ENCODE measurements around the gene CLDN16. TPM values are rescaled to one million over a fixed set of nuclear protein-coding genes. Genes with fewer than 3 reads are reported as not detected.

CLDN16 gene
- polyA plus RNA-seq, 3 donors, result not detected

DNA sequence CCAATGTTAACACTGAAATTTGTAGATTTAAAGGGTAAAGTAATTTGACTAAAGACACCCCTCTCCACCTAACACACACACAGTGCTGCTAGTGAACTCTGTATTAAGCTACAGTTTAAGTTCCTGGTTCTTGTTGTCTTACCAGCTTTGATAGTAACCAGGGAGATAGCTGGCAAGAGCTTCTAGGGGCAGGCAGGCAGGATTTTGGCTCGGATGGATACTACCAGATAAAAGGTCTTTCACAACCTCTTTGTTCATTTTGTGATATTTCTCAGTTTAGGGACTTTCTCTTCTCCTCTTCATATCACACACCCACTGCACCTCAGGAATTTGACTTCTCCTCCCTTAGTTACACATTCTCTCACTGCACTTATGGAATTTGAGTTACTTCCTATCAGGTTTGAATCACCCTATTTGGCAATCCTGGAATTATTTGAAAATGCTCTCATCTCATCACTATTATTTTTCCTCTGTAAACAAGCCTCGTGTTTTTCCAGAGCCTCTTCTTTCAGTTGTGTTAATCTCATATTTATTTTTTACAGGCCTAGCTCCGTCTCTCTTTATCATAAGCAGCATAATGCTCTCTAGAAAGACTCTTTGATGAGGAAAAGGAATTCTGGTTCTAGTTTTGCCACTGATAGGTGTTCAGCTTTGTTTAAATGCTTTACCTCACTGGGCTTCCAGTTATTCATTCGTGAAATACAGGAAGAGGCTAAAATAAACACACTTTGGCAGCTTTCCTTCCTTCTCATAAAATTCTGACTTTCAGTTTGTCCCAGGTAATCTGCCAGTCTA lies 42.7 kb upstream of the CLDN16 start:
- no peaks in the 10 kb centered on the region for H4K20me1 ChIP-seq (ENCODE audit: insufficient read depth, low read length)
- no peak for DNase-seq
- no peak overlapping the region for H3K4me3 ChIP-seq (replicated peaks in 1 of 3; ENCODE audit: low read depth in 2 of 3, low read length in 3 of 3)
- Mint-ChIP-seq H3K27me3 (ENCODE audit: low read depth in 3 of 3) (peaks cover 0 to 4% (median 0%) of the 10 kb centered on the region in 3 donors), H3K4me3 (no peak overlapping the region), H3K4me1 (no peaks in the 10 kb centered on the region), H3K9me3 (peaks cover 0 to 7% (median 5%) of the 10 kb centered on the region in 7 donors), H3K36me3 (no peaks in the 10 kb centered on the region), H3K27ac (no peak overlapping the region)
- H3K79me2 ChIP-seq (ENCODE audit: insufficient read depth, low read length), result no peaks in the 10 kb centered on the region
- no peak for TF ChIP-seq CTCF (IDR thresholded peaks at IDR 0.05)
- WGBS (ENCODE audit: insufficient coverage), result 14% methylated on average over 1 of the region's 4 CpGs
- intact Hi-C loops (cut with micrococcal nuclease), result no loop called here
- H3K27me3 ChIP-seq (ENCODE audit: control insufficient read depth in 2 of 2, insufficient read depth in 2 of 2, low read length in 2 of 2), result no peaks in the 10 kb centered on the region
- no peak overlapping the region for H2AFZ ChIP-seq (ENCODE audit: insufficient read depth, low read depth, low read length, poor library complexity, severe bottlenecking)
- no peak overlapping the region for H3K9ac ChIP-seq (ENCODE audit: insufficient read depth, low read length, poor library complexity, severe bottlenecking)
- H3K9me3 ChIP-seq (replicated peaks in 1 of 2; ENCODE audit: control insufficient read depth in 1 of 2, insufficient read depth in 1 of 2, low read length in 2 of 2), result no peaks in the 10 kb centered on the region
- no peak overlapping the region for H3K27ac ChIP-seq (ENCODE audit: low read depth in 1 of 2, low read length in 2 of 2)
- H3K4me2 ChIP-seq (replicated peaks; ENCODE audit: extremely low read depth, low read length, poor library complexity, severe bottlenecking), result no peak overlapping the region
- no peaks in the 10 kb centered on the region for H3K36me3 ChIP-seq (replicated peaks in 1 of 2; ENCODE audit: control insufficient read depth in 1 of 2, insufficient read depth in 2 of 2, low read length in 2 of 2)
- no peaks in the 10 kb centered on the region for H3K4me1 ChIP-seq (ENCODE audit: control insufficient read depth in 1 of 2, insufficient read depth in 2 of 2, low read length in 2 of 2)

DNA sequence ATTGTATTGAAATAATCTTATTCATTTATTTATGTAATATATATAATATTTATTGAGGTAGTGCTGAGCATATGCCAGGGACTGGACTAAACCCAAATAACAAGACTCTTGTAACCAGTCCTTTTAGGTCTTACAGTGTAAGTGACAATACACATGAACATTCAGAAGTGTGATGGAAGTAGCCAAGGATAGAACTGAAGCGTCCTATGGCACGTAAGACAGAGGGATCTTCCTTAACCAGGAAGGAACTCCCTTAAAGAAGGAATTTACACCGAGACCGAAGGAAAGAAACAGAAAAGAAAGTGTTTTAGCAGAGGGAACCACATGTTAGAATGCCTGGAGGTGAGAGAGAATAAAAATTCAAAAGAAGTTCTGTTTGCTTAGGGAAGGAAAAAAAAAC lies 42.1 kb upstream of the CLDN16 start:
- H3K9me3 ChIP-seq (replicated peaks in 1 of 2; ENCODE audit: control insufficient read depth in 1 of 2, insufficient read depth in 1 of 2, low read length in 2 of 2), result no peaks in the 10 kb centered on the region
- H4K20me1 ChIP-seq (ENCODE audit: insufficient read depth, low read length), result no peaks in the 10 kb centered on the region
- no peaks in the 10 kb centered on the region for H3K36me3 Mint-ChIP-seq
- H2AFZ ChIP-seq (ENCODE audit: insufficient read depth, low read depth, low read length, poor library complexity, severe bottlenecking), result no peak overlapping the region
- no peaks in the 10 kb centered on the region for H3K79me2 ChIP-seq (ENCODE audit: insufficient read depth, low read length)
- H3K4me3 ChIP-seq (replicated peaks in 1 of 3; ENCODE audit: low read depth in 2 of 3, low read length in 3 of 3), result no peak overlapping the region
- no peaks in the 10 kb centered on the region for H3K4me1 Mint-ChIP-seq
- H3K27me3 Mint-ChIP-seq (ENCODE audit: low read depth in 3 of 3), result peaks cover 0 to 4% (median 0%) of the 10 kb centered on the region in 3 donors
- no peaks in the 10 kb centered on the region for H3K36me3 ChIP-seq (replicated peaks in 1 of 2; ENCODE audit: control insufficient read depth in 1 of 2, insufficient read depth in 2 of 2, low read length in 2 of 2)
- H3K27ac Mint-ChIP-seq, result no peak overlapping the region
- H3K9ac ChIP-seq (ENCODE audit: insufficient read depth, low read length, poor library complexity, severe bottlenecking), result no peak overlapping the region
- no peak overlapping the region for H3K4me3 Mint-ChIP-seq
- no peak for TF ChIP-seq CTCF (IDR thresholded peaks at IDR 0.05)
- H3K27me3 ChIP-seq (ENCODE audit: control insufficient read depth in 2 of 2, insufficient read depth in 2 of 2, low read length in 2 of 2), result no peaks in the 10 kb centered on the region
- H3K27ac ChIP-seq (ENCODE audit: low read depth in 1 of 2, low read length in 2 of 2), result no peak overlapping the region
- no peak overlapping the region for H3K4me2 ChIP-seq (replicated peaks; ENCODE audit: extremely low read depth, low read length, poor library complexity, severe bottlenecking)
- no CpG with 5 or more reads among the region's 4 CpGs for WGBS (ENCODE audit: insufficient coverage)
- DNase-seq, result no peak
- peaks cover 0 to 9% (median 5%) of the 10 kb centered on the region in 7 donors for H3K9me3 Mint-ChIP-seq
- H3K4me1 ChIP-seq (ENCODE audit: control insufficient read depth in 1 of 2, insufficient read depth in 2 of 2, low read length in 2 of 2), result no peaks in the 10 kb centered on the region
- intact Hi-C loops (cut with micrococcal nuclease), result no loop called here
